ENCODE results near the gene ARHGAP6. TPM values are rescaled to one million over a fixed set of nuclear protein-coding genes. Genes with fewer than 3 reads are reported as not detected.

The ARHGAP6 gene
- total RNA-seq, 1 experiment from 2014 or later: 2.0 TPM

GRCh38 chrX:11480626-11481025 is 185.1 kb downstream of the ARHGAP6 start:
- DNase-seq: no peak
- no peaks in the 10 kb centered on the region for H3K36me3 ChIP-seq (replicated peaks; ENCODE audit: control insufficient read depth, insufficient read depth, low read length)
- H3K4me3 ChIP-seq (ENCODE audit: insufficient read depth, low read depth, low read length): no peak overlapping the region
- H3K27me3 ChIP-seq (ENCODE audit: control insufficient read depth, insufficient read depth, low read length): no peaks in the 10 kb centered on the region

GRCh38 chrX:11478911-11479310 is 186.8 kb downstream of the ARHGAP6 start:
- no peaks in the 10 kb centered on the region for H3K36me3 ChIP-seq (replicated peaks; ENCODE audit: control insufficient read depth, insufficient read depth, low read length)
- no peaks in the 10 kb centered on the region for H3K27me3 ChIP-seq (ENCODE audit: control insufficient read depth, insufficient read depth, low read length)
- H3K4me3 ChIP-seq (ENCODE audit: insufficient read depth, low read depth, low read length): no peak overlapping the region
- no peak for DNase-seq

GRCh38 chrX:11478026-11478425 is 187.7 kb downstream of the ARHGAP6 start:
- Histone ChIP-seq H3K4me3 (ENCODE audit: insufficient read depth, low read depth, low read length) (no peak overlapping the region), H3K27me3 (ENCODE audit: control insufficient read depth, insufficient read depth, low read length) (no peaks in the 10 kb centered on the region), H3K36me3 (replicated peaks; ENCODE audit: control insufficient read depth, insufficient read depth, low read length) (no peaks in the 10 kb centered on the region)
- DNase-seq: no peak

GRCh38 chrX:11474576-11474975 is 191.1 kb downstream of the ARHGAP6 start:
- Histone ChIP-seq H3K27me3 (ENCODE audit: control insufficient read depth, insufficient read depth, low read length) (no peaks in the 10 kb centered on the region), H3K4me3 (ENCODE audit: insufficient read depth, low read depth, low read length) (no peak overlapping the region), H3K36me3 (replicated peaks; ENCODE audit: control insufficient read depth, insufficient read depth, low read length) (no peaks in the 10 kb centered on the region)
- DNase-seq: no peak

GRCh38 chrX:11474021-11474420 is 191.7 kb downstream of the ARHGAP6 start:
- Histone ChIP-seq H3K36me3 (replicated peaks; ENCODE audit: control insufficient read depth, insufficient read depth, low read length) (no peaks in the 10 kb centered on the region), H3K4me3 (ENCODE audit: insufficient read depth, low read depth, low read length) (no peak overlapping the region), H3K27me3 (ENCODE audit: control insufficient read depth, insufficient read depth, low read length) (no peaks in the 10 kb centered on the region)
- no peak for DNase-seq

- H3K4me3 ChIP-seq (ENCODE audit: insufficient read depth, low read depth, low read length): no peak overlapping the region
- H3K36me3 ChIP-seq (replicated peaks; ENCODE audit: control insufficient read depth, insufficient read depth, low read length): no peaks in the 10 kb centered on the region
- H3K27me3 ChIP-seq (ENCODE audit: control insufficient read depth, insufficient read depth, low read length): no peaks in the 10 kb centered on the region
- DNase-seq: no peak
Measured at GRCh38 chrX:11472879-11473278, 192.8 kb downstream of the ARHGAP6 start.

GRCh38 chrX:11472381-11472780 is 193.3 kb downstream of the ARHGAP6 start:
- H3K27me3 ChIP-seq (ENCODE audit: control insufficient read depth, insufficient read depth, low read length): no peaks in the 10 kb centered on the region
- H3K4me3 ChIP-seq (ENCODE audit: insufficient read depth, low read depth, low read length): no peak overlapping the region
- no peak for DNase-seq
- no peaks in the 10 kb centered on the region for H3K36me3 ChIP-seq (replicated peaks; ENCODE audit: control insufficient read depth, insufficient read depth, low read length)

- Histone ChIP-seq H3K4me3 (ENCODE audit: insufficient read depth, low read depth, low read length) (no peak overlapping the region), H3K27me3 (ENCODE audit: control insufficient read depth, insufficient read depth, low read length) (no peaks in the 10 kb centered on the region), H3K36me3 (replicated peaks; ENCODE audit: control insufficient read depth, insufficient read depth, low read length) (no peaks in the 10 kb centered on the region)
- DNase-seq: no peak
Measured at GRCh38 chrX:11470250-11470974, 195.3 kb downstream of the ARHGAP6 start.

- DNase-seq: no peak
- no peak overlapping the region for H3K4me3 ChIP-seq (ENCODE audit: insufficient read depth, low read depth, low read length)
- H3K36me3 ChIP-seq (replicated peaks; ENCODE audit: control insufficient read depth, insufficient read depth, low read length): no peaks in the 10 kb centered on the region
- no peaks in the 10 kb centered on the region for H3K27me3 ChIP-seq (ENCODE audit: control insufficient read depth, insufficient read depth, low read length)
Measured at GRCh38 chrX:11465648-11466411, 199.9 kb downstream of the ARHGAP6 start.

GRCh38 chrX:11464836-11465463 is 200.8 kb downstream of the ARHGAP6 start:
- no peak overlapping the region for H3K4me3 ChIP-seq (ENCODE audit: insufficient read depth, low read depth, low read length)
- H3K36me3 ChIP-seq (replicated peaks; ENCODE audit: control insufficient read depth, insufficient read depth, low read length): no peaks in the 10 kb centered on the region
- no peaks in the 10 kb centered on the region for H3K27me3 ChIP-seq (ENCODE audit: control insufficient read depth, insufficient read depth, low read length)
- DNase-seq: no peak

- H3K36me3 ChIP-seq (replicated peaks; ENCODE audit: control insufficient read depth, insufficient read depth, low read length): no peaks in the 10 kb centered on the region
- no peaks in the 10 kb centered on the region for H3K27me3 ChIP-seq (ENCODE audit: control insufficient read depth, insufficient read depth, low read length)
- DNase-seq: no peak
- H3K4me3 ChIP-seq (ENCODE audit: insufficient read depth, low read depth, low read length): no peak overlapping the region
Measured at GRCh38 chrX:11464380-11464779, 201.3 kb downstream of the ARHGAP6 start.

- Histone ChIP-seq H3K36me3 (replicated peaks; ENCODE audit: control insufficient read depth, insufficient read depth, low read length) (no peaks in the 10 kb centered on the region), H3K27me3 (ENCODE audit: control insufficient read depth, insufficient read depth, low read length) (no peaks in the 10 kb centered on the region), H3K4me3 (ENCODE audit: insufficient read depth, low read depth, low read length) (no peak overlapping the region)
- DNase-seq: no peak
Measured at GRCh38 chrX:11462648-11463047, 203.1 kb downstream of the ARHGAP6 start.

GRCh38 chrX:11462136-11462535 is 203.6 kb downstream of the ARHGAP6 start:
- Histone ChIP-seq H3K27me3 (ENCODE audit: control insufficient read depth, insufficient read depth, low read length) (no peaks in the 10 kb centered on the region), H3K4me3 (ENCODE audit: insufficient read depth, low read depth, low read length) (no peak overlapping the region), H3K36me3 (replicated peaks; ENCODE audit: control insufficient read depth, insufficient read depth, low read length) (no peaks in the 10 kb centered on the region)
- no peak for DNase-seq

- Histone ChIP-seq H3K27me3 (ENCODE audit: control insufficient read depth, insufficient read depth, low read length) (no peaks in the 10 kb centered on the region), H3K36me3 (replicated peaks; ENCODE audit: control insufficient read depth, insufficient read depth, low read length) (no peaks in the 10 kb centered on the region), H3K4me3 (ENCODE audit: insufficient read depth, low read depth, low read length) (no peak overlapping the region)
- DNase-seq: no peak
Measured at GRCh38 chrX:11461201-11462001, 204.3 kb downstream of the ARHGAP6 start.
